ENCODE measurements around the gene CACNA1B.

CACNA1B gene

GRCh38 chr9:137952976-137953666 lies 75.5 kb downstream of the CACNA1B start:
- no peak overlapping the region for H3K27ac Mint-ChIP-seq
- H3K9me3 Mint-ChIP-seq = no peaks in the 10 kb centered on the region
- H3K4me1 Mint-ChIP-seq = no peaks in the 10 kb centered on the region
- no peaks in the 10 kb centered on the region for H3K36me3 Mint-ChIP-seq (ENCODE audit: low read depth)
- H3K4me3 Mint-ChIP-seq = no peak overlapping the region
- H3K27me3 Mint-ChIP-seq (ENCODE audit: low read depth) = no peaks in the 10 kb centered on the region
- no peak for TF ChIP-seq CTCF (IDR thresholded peaks at IDR 0.05; ENCODE audit: unreplicated experiment in 3 of 3)

- no peaks in the 10 kb centered on the region for H3K36me3 Mint-ChIP-seq (ENCODE audit: low read depth)
- H3K27me3 Mint-ChIP-seq (ENCODE audit: low read depth) = no peaks in the 10 kb centered on the region
- TF ChIP-seq CTCF (IDR thresholded peaks at IDR 0.05; ENCODE audit: unreplicated experiment in 3 of 3) = no peak
- H3K4me3 Mint-ChIP-seq = no peak overlapping the region
- H3K9me3 Mint-ChIP-seq = no peaks in the 10 kb centered on the region
- no peaks in the 10 kb centered on the region for H3K4me1 Mint-ChIP-seq
- H3K27ac Mint-ChIP-seq = no peak overlapping the region
These were observed 76.3 kb downstream of the CACNA1B start for GRCh38 chr9:137953683-137954438.

- TF ChIP-seq CTCF (IDR thresholded peaks at IDR 0.05; ENCODE audit: unreplicated experiment in 3 of 3) = no peak
These were observed 77.6 kb downstream of the CACNA1B start for GRCh38 chr9:137955224-137955570.

GRCh38 chr9:137955586-137955985 lies 78.0 kb downstream of the CACNA1B start:
- Mint-ChIP-seq H3K4me1 (no peaks in the 10 kb centered on the region), H3K27ac (no peak overlapping the region), H3K9me3 (peaks cover under 1% of the 10 kb centered on the region), H3K27me3 (ENCODE audit: low read depth) (no peaks in the 10 kb centered on the region), H3K36me3 (ENCODE audit: low read depth) (no peaks in the 10 kb centered on the region), H3K4me3 (no peak overlapping the region)
- no peak for TF ChIP-seq CTCF (IDR thresholded peaks at IDR 0.05; ENCODE audit: unreplicated experiment in 3 of 3)

More at GRCh38 chr9:137955224-137955570, 77.6 kb downstream of the CACNA1B start:
- no peaks in the 10 kb centered on the region for H3K36me3 Mint-ChIP-seq (ENCODE audit: low read depth)
- no peaks in the 10 kb centered on the region for H3K4me1 Mint-ChIP-seq
- no peak overlapping the region for H3K27ac Mint-ChIP-seq
- no peaks in the 10 kb centered on the region for H3K9me3 Mint-ChIP-seq
- no peaks in the 10 kb centered on the region for H3K27me3 Mint-ChIP-seq (ENCODE audit: low read depth)
- no peak overlapping the region for H3K4me3 Mint-ChIP-seq

- peaks cover 3% of the 10 kb centered on the region for H3K9me3 Mint-ChIP-seq
- TF ChIP-seq CTCF (IDR thresholded peaks at IDR 0.05; ENCODE audit: unreplicated experiment in 3 of 3) = no peak
- no peak overlapping the region for H3K4me3 Mint-ChIP-seq
- H3K36me3 Mint-ChIP-seq (ENCODE audit: low read depth) = no peaks in the 10 kb centered on the region
- H3K27ac Mint-ChIP-seq = no peak overlapping the region
- peaks cover under 1% of the 10 kb centered on the region for H3K27me3 Mint-ChIP-seq (ENCODE audit: low read depth)
- no peaks in the 10 kb centered on the region for H3K4me1 Mint-ChIP-seq
These were observed 78.5 kb downstream of the CACNA1B start for GRCh38 chr9:137956039-137956438.
